Vagina (tissue), 2 donors: ENCODE measurements around the gene EVI2A. TPM values are rescaled to one million over a fixed set of nuclear protein-coding genes. Genes with fewer than 3 reads are reported as not detected.

ENCODE experiments used
- DNase-seq, 2 donors: peaks; one replicate each; pipeline ENCODE4 v3.0.0-alpha.2; 2017; ENCODE audit errors: extremely low spot score in 2 of 2
- H3K27ac ChIP-seq: fragments of 200-600 bp; sonication (generic); one replicate; pipeline ENCODE4 v1.5.1; 2019
- H3K27me3 ChIP-seq: fragments of 200-600 bp; sonication (generic); one replicate; pipeline ENCODE4 v1.5.1; 2019
- H3K36me3 ChIP-seq, 2 donors: fragments of 200-600 bp; sonication (generic); one replicate each; pipeline ENCODE4 v1.5.1; 2017 to 2019
- H3K4me1 ChIP-seq: fragments of 200-600 bp; sonication (generic); one replicate; pipeline ENCODE4 v1.5.1; 2019
- H3K4me3 ChIP-seq, 2 donors: fragments of 200-600 bp; sonication (generic); 1 replicate in 1 of 2; 2 replicates in 1 of 2; pipeline ENCODE4 v1.5.1; 2016 to 2019
- H3K9me3 ChIP-seq: fragments of 200-600 bp; sonication (generic); one replicate; pipeline ENCODE4 v1.5.1; 2019
- CTCF ChIP-seq, 3 experiments: fragments of 450-650 bp in 2 of 3; fragments of 200-600 bp in 1 of 3; sonication (generic) in 1 of 3; IDR thresholded peaks; one replicate each; pipeline ENCODE4 v1.5.1; 2017 to 2019; ENCODE audit warnings: antibody characterized with exemption in 3 of 3, mild to moderate bottlenecking in 2 of 3, moderate library complexity in 2 of 3
- POLR2A ChIP-seq, 2 donors: fragments of 450-650 bp; IDR thresholded peaks; one replicate each; pipeline ENCODE4 v1.6.1; 2017; ENCODE audit warnings: antibody characterized with exemption in 2 of 2, mild to moderate bottlenecking in 2 of 2, moderate library complexity in 2 of 2
- POLR2AphosphoS5 ChIP-seq, 2 donors: sonication (generic); formaldehyde crosslinking; IDR thresholded peaks; one replicate each; pipeline ENCODE4 v1.9.0; 2017; ENCODE audit warnings: antibody characterized with exemption in 2 of 2, mild to moderate bottlenecking in 2 of 2, low read depth in 1 of 2; ENCODE audit not compliant: insufficient read depth in 1 of 2
- intact Hi-C: fragments of 100-400 bp; cut with DNase I; formaldehyde crosslinking; loops from one replicate; pipeline ENCODE4 v1.15.1; 2023
- total RNA-seq: library from RNA; depleted of rRNA; stranded (reverse); fragments of >200 nt; gene quantifications from one replicate; pipeline ENCODE4 v1.2.3, GENCODE V29; 2016

Gene EVI2A
- total RNA-seq, 1 donor from 2014 or later, result 0.98 TPM

- H3K36me3 ChIP-seq, result no peaks in the 10 kb centered on the region
- TF ChIP-seq CTCF (IDR thresholded peaks at IDR 0.05) (no peak), POLR2AphosphoS5 (IDR thresholded peaks at IDR 0.05; ENCODE audit: insufficient read depth in 1 of 2, low read depth in 1 of 2) (no peak), POLR2A (IDR thresholded peaks at IDR 0.05) (no peak)
- no peaks in the 10 kb centered on the region for H3K4me1 ChIP-seq
- H3K9me3 ChIP-seq, result no peaks in the 10 kb centered on the region
- no peak for DNase-seq
- intact Hi-C loops, result no loop called here
- no peak overlapping the region for H3K27ac ChIP-seq
- no peak overlapping the region for H3K4me3 ChIP-seq
- H3K27me3 ChIP-seq, result no peaks in the 10 kb centered on the region
Observed at GRCh38 chr17:31295489-31295871, 25.9 kb downstream of the EVI2A start.

- Histone ChIP-seq H3K36me3 (no peaks in the 10 kb centered on the region), H3K4me3 (no peak overlapping the region), H3K9me3 (no peaks in the 10 kb centered on the region), H3K27ac (no peak overlapping the region), H3K4me1 (no peaks in the 10 kb centered on the region), H3K27me3 (no peaks in the 10 kb centered on the region)
- intact Hi-C loops, result no loop called here
- no peak for DNase-seq
- TF ChIP-seq POLR2A (IDR thresholded peaks at IDR 0.05), result no peak
- TF ChIP-seq POLR2AphosphoS5 (IDR thresholded peaks at IDR 0.05; ENCODE audit: insufficient read depth in 1 of 2, low read depth in 1 of 2), result no peak
- no peak for TF ChIP-seq CTCF (IDR thresholded peaks at IDR 0.05)
Observed at GRCh38 chr17:31294820-31295488, 26.5 kb downstream of the EVI2A start.

- Histone ChIP-seq H3K9me3 (no peaks in the 10 kb centered on the region), H3K27ac (no peak overlapping the region), H3K4me1 (no peaks in the 10 kb centered on the region), H3K4me3 (no peak overlapping the region), H3K36me3 (no peaks in the 10 kb centered on the region), H3K27me3 (no peaks in the 10 kb centered on the region)
- intact Hi-C loops, result no loop called here
- TF ChIP-seq POLR2A (IDR thresholded peaks at IDR 0.05), result no peak
- no peak for TF ChIP-seq POLR2AphosphoS5 (IDR thresholded peaks at IDR 0.05; ENCODE audit: insufficient read depth in 1 of 2, low read depth in 1 of 2)
- TF ChIP-seq CTCF (IDR thresholded peaks at IDR 0.05), result no peak
- DNase-seq, result no peak
Observed at GRCh38 chr17:31294231-31294630, 27.2 kb downstream of the EVI2A start.

GRCh38 chr17:31293581-31293980 is 27.8 kb downstream of the EVI2A start:
- no peak for TF ChIP-seq POLR2A (IDR thresholded peaks at IDR 0.05)
- TF ChIP-seq POLR2AphosphoS5 (IDR thresholded peaks at IDR 0.05; ENCODE audit: insufficient read depth in 1 of 2, low read depth in 1 of 2), result no peak
- TF ChIP-seq CTCF (IDR thresholded peaks at IDR 0.05), result no peak
- no peaks in the 10 kb centered on the region for H3K9me3 ChIP-seq
- no peak for DNase-seq
- no peak overlapping the region for H3K4me3 ChIP-seq
- H3K36me3 ChIP-seq, result no peaks in the 10 kb centered on the region
- no peaks in the 10 kb centered on the region for H3K27me3 ChIP-seq
- H3K4me1 ChIP-seq, result no peaks in the 10 kb centered on the region
- H3K27ac ChIP-seq, result no peak overlapping the region
- intact Hi-C loops, result no loop called here

- Histone ChIP-seq H3K4me1 (no peaks in the 10 kb centered on the region), H3K36me3 (no peaks in the 10 kb centered on the region), H3K27me3 (no peaks in the 10 kb centered on the region), H3K4me3 (no peak overlapping the region), H3K27ac (no peak overlapping the region), H3K9me3 (no peaks in the 10 kb centered on the region)
- no peak for DNase-seq
- intact Hi-C loops, result no loop called here
- TF ChIP-seq POLR2A (IDR thresholded peaks at IDR 0.05) (no peak), POLR2AphosphoS5 (IDR thresholded peaks at IDR 0.05; ENCODE audit: insufficient read depth in 1 of 2, low read depth in 1 of 2) (no peak)
Observed at GRCh38 chr17:31291820-31292219, 29.6 kb downstream of the EVI2A start.
